ENCODE results near the gene ARHGAP26.

ARHGAP26 gene

GRCh38 chr5:143023411-143024096, 253.4 kb downstream of the ARHGAP26 start:
- DNase-seq: no peak

DNA sequence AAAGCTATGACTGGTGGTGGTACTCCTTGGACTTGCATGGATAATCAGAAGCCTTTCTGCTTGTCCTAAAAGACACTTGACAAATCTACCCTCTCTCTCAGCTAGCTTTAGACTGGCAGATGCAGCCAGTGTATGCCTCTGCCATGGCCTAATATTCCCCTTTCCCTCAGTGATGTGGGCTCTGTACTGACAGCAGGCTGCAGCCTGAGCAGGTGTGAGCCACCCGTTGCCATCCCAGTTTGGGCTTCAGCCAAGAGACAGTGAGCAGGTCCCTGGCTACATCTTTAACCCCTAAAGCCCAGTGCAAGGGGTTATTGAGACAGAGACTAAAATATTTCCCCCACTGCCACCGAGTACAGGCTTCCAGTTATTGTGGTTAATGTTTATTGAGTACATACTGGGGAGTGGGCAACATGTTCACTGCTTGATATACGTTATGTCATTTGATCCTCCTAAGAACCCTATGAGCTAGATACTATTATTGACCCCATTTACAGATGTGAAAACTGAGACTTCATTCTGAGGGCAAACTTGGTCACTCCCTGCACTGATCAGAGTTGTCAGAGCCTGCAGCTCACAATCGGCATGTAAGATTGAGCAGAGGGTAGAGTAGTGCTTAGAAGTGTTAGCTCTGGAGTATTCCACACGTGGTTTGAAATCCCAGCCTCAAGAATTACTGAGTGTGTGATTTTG, 254.2 kb downstream of the ARHGAP26 start:
- no peak for DNase-seq

DNA sequence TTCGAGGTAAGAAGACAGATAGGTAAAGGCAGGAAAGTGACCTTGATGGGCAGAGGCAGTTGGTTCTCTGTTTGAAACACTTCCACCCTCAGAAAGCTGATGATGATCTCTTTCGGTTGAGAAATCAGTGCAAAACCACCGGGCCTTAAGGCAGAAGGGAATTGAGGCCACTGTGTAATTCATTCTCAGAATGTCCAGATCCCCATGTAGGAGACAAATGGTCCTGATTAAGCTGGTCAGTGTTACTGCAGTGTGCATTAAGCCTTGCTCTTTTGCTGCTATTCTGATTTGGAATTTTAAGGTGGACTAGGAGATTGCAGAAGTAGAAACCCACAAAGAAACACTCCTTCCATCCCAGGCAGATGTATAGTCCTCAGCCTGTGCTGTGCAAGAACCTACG, 255.2 kb downstream of the ARHGAP26 start:
- peak in 2 of 3 donors; percentile 39 to 63 for DNase-seq

- DNase-seq: no peak
These were observed 255.8 kb downstream of the ARHGAP26 start for GRCh38 chr5:143025971-143026370.

DNA sequence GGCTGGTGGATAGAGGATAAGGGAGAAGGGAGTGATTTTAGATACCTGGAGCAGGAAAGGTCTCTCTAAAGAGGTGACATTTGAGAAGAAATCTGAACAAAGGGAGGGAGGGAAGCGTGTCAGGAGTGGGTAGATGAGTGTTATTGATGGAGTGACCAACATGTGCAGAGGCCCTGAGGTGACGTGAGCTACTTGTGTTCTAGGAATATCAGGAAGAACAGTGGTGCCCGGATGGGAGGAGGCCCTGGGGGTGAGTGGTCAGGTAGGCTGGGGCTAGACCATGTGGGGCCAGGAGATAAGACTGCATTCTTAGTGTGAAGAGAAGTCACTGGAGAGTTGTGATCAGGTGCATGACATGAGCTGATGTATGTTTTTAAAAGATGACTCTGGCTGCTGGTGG, 256.2 kb downstream of the ARHGAP26 start:
- no peak for DNase-seq

DNA sequence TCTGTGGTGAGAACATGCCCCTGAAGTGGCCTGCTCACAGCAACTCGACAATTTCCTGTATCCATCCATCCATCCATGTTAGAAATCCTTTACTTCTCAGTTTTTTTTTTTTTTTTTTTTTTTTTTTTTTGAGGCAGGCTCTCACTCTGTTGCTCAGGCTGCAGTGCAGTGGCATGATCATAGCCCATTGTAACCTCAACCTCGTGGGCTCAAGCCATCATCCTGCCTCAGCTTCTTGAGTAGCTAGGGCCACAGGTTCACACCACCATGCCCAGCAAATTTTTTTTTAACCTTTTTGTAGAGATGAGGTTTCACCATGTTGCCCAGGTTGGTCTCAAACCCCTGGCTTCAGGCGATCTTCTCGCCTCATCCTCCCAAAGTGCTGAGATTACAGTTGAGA, 259.1 kb downstream of the ARHGAP26 start:
- no peak for DNase-seq

DNA sequence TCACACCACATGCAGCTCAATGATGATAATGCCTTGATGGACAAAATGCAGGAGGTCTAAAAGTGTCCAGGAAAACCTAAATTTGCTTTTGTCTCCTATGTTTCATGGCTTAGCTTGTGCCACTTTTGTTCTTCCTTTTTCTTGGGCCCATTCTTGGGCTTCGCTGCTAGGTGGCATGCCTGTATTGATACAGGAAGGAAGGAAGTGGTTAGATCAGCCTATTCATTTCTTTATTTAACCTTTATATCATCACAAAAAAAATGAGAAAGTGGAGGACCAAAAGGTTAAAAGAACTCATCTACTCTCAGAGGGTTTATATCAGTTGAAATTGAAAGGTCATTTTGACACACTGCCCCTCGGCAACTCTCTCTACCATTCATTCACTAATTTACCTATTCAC, 260.2 kb downstream of the ARHGAP26 start:
- no peak for DNase-seq

- no peak for DNase-seq
These were observed 261.8 kb downstream of the ARHGAP26 start for GRCh38 chr5:143031781-143032580.

DNA sequence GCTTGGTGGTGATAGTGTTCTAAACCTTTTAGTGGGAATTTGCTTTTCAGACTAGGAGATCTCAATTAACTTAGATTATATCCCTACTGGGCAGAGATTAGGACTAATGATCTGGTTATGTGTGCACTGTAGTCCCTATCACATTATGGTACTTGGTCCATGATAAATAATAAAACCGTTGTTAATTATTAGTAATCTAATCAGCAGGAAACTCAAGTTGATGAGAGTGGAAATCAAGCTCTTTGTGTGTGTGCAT, 262.3 kb downstream of the ARHGAP26 start:
- DNase-seq: no peak

DNA sequence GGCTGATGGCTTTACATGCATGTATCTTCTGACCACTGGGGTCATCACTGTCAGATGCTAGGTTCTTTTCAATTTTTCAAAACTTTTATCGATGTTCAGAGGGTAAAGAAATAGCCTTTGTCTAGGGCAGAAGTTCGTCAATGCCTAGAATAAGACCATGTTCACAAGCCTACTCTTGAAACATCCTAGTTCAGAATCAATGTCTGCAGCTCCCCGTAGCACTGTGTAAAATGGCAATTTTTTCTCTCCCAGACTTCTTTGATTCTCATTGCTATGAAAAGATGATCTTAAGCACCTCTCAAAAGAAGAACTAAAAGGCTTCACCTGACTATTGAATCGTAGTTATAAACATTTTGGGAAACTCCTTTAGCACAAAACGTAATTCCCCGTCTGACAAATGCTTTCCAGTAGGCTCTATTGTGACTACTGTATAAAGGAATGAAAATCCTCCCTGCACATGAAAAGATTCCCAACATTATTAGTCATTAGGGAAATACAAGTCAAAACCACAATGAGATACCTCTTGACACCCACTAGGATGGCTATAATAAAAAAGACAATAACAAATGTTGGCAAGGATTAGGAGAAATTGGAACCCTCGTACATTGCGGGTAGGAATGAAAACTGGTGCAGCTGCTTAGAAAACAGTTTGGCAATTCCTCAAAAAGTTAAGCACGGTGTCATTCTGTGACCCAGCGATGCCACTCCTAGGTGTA, 263.5 kb downstream of the ARHGAP26 start:
- peak; percentile 59 to 87 (median 65) for DNase-seq

GRCh38 chr5:143036146-143036927, 266.2 kb downstream of the ARHGAP26 start:
- DNase-seq: peak; percentile 58 to 79 (median 63)

GRCh38 chr5:143037071-143037470, 266.9 kb downstream of the ARHGAP26 start:
- no peak for DNase-seq

DNA sequence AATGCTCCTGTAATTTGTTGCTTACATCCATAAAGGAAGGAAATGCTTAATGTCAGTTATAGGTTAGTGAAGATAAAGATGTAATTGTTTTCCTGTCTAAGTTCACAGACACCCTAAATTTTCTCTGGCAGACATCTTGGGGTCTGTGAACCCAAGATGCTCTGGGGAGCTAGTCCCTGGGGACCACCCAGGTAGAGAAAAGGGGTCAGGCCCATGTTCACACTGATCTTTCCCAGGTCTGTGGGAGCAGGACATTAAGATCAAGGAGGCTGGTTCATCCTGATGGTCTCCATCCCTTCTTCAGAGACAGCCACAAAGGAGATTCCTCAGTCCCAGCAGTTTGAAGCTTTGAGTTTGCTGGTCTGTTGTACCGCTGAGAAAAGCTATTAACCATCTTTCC, 267.5 kb downstream of the ARHGAP26 start:
- DNase-seq: no peak

- DNase-seq: no peak
These were observed 270.4 kb downstream of the ARHGAP26 start for GRCh38 chr5:143040622-143041021.

- no peak for DNase-seq
These were observed 271.3 kb downstream of the ARHGAP26 start for GRCh38 chr5:143041461-143041860.

GRCh38 chr5:143041972-143042770, 272.0 kb downstream of the ARHGAP26 start:
- no peak for DNase-seq

GRCh38 chr5:143044265-143044664, 274.1 kb downstream of the ARHGAP26 start:
- no peak for DNase-seq

DNA sequence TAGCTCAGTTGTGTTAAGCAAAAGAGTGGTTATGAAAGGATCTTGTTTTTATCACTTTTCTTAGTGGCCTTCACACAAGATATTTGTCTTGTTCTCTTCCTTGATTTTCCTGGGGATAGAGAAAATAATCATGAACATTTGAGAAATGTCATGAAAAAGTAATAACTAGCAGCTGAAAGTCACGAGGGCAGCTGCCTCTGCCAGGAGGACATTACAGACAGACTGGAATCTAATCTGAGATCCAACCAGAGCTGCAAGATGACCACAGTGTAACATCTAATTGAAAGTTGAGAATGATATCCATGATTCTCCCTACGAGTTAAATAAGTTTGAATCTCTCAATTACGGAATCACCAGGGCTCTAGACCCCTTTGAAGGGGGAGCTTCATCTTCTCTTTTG, 274.9 kb downstream of the ARHGAP26 start:
- no peak for DNase-seq

DNA sequence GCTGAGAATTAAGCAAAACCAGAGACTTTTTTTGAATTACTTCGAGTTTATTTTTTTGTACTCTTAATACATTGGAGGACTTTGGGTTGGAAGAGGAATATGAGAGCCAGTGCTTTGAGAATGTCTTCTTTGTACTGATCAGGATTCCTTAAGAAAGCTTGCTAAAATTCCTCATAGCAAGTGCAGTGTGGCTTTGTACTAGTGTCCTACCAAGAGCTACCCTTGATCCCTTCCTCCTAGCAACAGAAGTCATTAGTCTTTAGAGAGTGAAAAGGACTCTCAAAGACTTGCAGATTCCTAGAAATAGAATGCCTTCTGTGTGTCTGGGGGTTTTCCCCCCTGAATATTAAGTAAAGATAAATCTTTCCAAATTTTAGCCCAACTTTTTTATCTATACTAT, 276.1 kb downstream of the ARHGAP26 start:
- no peak for DNase-seq

GRCh38 chr5:143047091-143047490, 276.9 kb downstream of the ARHGAP26 start:
- no peak for DNase-seq

DNA sequence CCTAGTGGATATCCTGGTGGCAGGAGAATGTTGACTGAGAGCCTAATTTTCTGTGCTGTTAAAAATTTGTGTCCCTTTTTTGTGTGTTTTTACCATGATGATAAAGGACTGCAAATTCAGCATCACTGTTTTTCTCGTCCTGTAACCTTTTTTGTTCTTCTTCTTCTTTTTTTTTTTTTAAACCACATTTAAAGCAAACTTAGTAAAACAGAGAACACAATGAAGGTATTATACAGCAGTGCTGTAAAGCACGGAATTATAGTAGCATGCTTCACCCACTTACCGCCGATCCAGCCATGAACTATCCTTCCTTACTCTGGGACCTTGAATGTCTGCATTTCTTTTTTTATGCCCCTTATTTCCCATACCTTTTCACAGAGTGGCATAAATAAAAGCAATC, 280.0 kb downstream of the ARHGAP26 start:
- no peak for DNase-seq
